DOHH2 (cell line): ENCODE data around the gene C4orf50.

Source experiments
- H3F3A ChIP-seq: fragments of 200-600 bp; sonication (generic), shearing (Covaris generic); 2 replicates; pipeline ENCODE4 v1.6.0; 2016; ENCODE audit warnings: antibody characterized with exemption, mild to moderate bottlenecking; ENCODE audit not compliant: control insufficient read depth, insufficient read depth
- H3K27ac ChIP-seq: fragments of 200-600 bp; sonication (generic); 2 replicates; pipeline ENCODE4 v1.5.1; 2014; ENCODE audit warnings: low read depth, mild to moderate bottlenecking, low read length, moderate library complexity
- H3K27me3 ChIP-seq: fragments of 200-600 bp; sonication (generic); 2 replicates; pipeline ENCODE4 v1.6.1; 2014; ENCODE audit warnings: mild to moderate bottlenecking, low read length, mixed read lengths; ENCODE audit not compliant: control insufficient read depth
- H3K36me3 ChIP-seq: fragments of 200-600 bp; sonication (generic); 2 replicates; pipeline ENCODE4 v1.6.1; 2014; ENCODE audit warnings: mild to moderate bottlenecking, low read length, moderate library complexity, mixed read lengths; ENCODE audit not compliant: control insufficient read depth
- H3K4me1 ChIP-seq: fragments of 200-600 bp; sonication (generic); 2 replicates; pipeline ENCODE4 v1.6.1; 2014; ENCODE audit warnings: mild to moderate bottlenecking, low read length, mixed read lengths; ENCODE audit not compliant: control insufficient read depth
- H3K4me2 ChIP-seq: fragments of 200-600 bp; sonication (generic); 2 replicates; pipeline ENCODE4 v1.6.0; 2014; ENCODE audit warnings: mild to moderate bottlenecking, low read length, moderate library complexity
- H3K4me3 ChIP-seq: fragments of 200-600 bp; sonication (generic); 2 replicates; pipeline ENCODE4 v1.5.1; 2014; ENCODE audit warnings: mild to moderate bottlenecking, low read length, mixed read lengths
- H3K79me2 ChIP-seq: fragments of 200-600 bp; sonication (generic); 2 replicates; pipeline ENCODE4 v1.6.1; 2014; ENCODE audit warnings: mild to moderate bottlenecking, low read length, mixed read lengths; ENCODE audit not compliant: control insufficient read depth
- H3K9me2 ChIP-seq: fragments of 200-600 bp; sonication (generic); replicated peaks from 2 replicates; pipeline ENCODE4 v1.6.1; 2014; ENCODE audit warnings: mild to moderate bottlenecking, low read length, mixed read lengths; ENCODE audit not compliant: control insufficient read depth
- H3K9me3 ChIP-seq: fragments of 200-600 bp; sonication (generic); 2 replicates; pipeline ENCODE4 v1.6.1; 2014; ENCODE audit warnings: antibody characterized with exemption, low read length, mixed read lengths; ENCODE audit not compliant: control insufficient read depth, insufficient read depth
- H4K20me1 ChIP-seq: fragments of 200-600 bp; sonication (generic); 2 replicates; pipeline ENCODE4 v1.6.0; 2014; ENCODE audit warnings: low read depth, mild to moderate bottlenecking, antibody characterized with exemption, low read length, moderate library complexity; ENCODE audit not compliant: control insufficient read depth, insufficient read depth
- CTCF ChIP-seq: fragments of 200-600 bp; sonication (generic); IDR thresholded peaks from one replicate; pipeline ENCODE4 v1.5.1; 2014; ENCODE audit warnings: antibody characterized with exemption, mild to moderate bottlenecking, low read depth, low read length; ENCODE audit not compliant: poor library complexity, severe bottlenecking
- EZH2phosphoT487 ChIP-seq: fragments of 200-600 bp; sonication (generic); IDR thresholded peaks from 2 replicates; pipeline ENCODE4 v1.6.1; 2017; ENCODE audit warnings: borderline replicate concordance, mild to moderate bottlenecking, antibody characterized with exemption, low read length, moderate library complexity, mixed read lengths

The C4orf50 gene

GRCh38 chr4:6042293-6043063 is 24.2 kb upstream of the C4orf50 start:
- Histone ChIP-seq H3K9me3 (no peaks in the 10 kb centered on the region), H3K27ac (no peak overlapping the region), H3K4me3 (no peak overlapping the region), H3K9me2 (no peaks in the 10 kb centered on the region), H3K4me1 (no peaks in the 10 kb centered on the region), H3K36me3 (no peaks in the 10 kb centered on the region), H4K20me1 (no peaks in the 10 kb centered on the region), H3F3A (no peaks in the 10 kb centered on the region), H3K27me3 (no peaks in the 10 kb centered on the region), H3K79me2 (no peaks in the 10 kb centered on the region), H3K4me2 (no peak overlapping the region)
- TF ChIP-seq EZH2phosphoT487: no peak

- H3K27ac ChIP-seq: no peak overlapping the region
- no peaks in the 10 kb centered on the region for H3K27me3 ChIP-seq
- H3K4me3 ChIP-seq: no peak overlapping the region
- H3F3A ChIP-seq: no peaks in the 10 kb centered on the region
- no peak overlapping the region for H3K4me2 ChIP-seq
- H3K36me3 ChIP-seq: no peaks in the 10 kb centered on the region
- H4K20me1 ChIP-seq: no peaks in the 10 kb centered on the region
- H3K4me1 ChIP-seq: no peaks in the 10 kb centered on the region
- H3K79me2 ChIP-seq: no peaks in the 10 kb centered on the region
- H3K9me2 ChIP-seq: no peaks in the 10 kb centered on the region
- TF ChIP-seq EZH2phosphoT487 (no peak), CTCF (no peak)
- no peaks in the 10 kb centered on the region for H3K9me3 ChIP-seq
Measured at GRCh38 chr4:6041800-6042199, 23.6 kb upstream of the C4orf50 start.

- H3K27ac ChIP-seq: no peak overlapping the region
- H3K4me2 ChIP-seq: no peak overlapping the region
- no peaks in the 10 kb centered on the region for H3K9me3 ChIP-seq
- H3K4me1 ChIP-seq: no peaks in the 10 kb centered on the region
- H3K36me3 ChIP-seq: no peaks in the 10 kb centered on the region
- H3K4me3 ChIP-seq: no peak overlapping the region
- H3K79me2 ChIP-seq: no peaks in the 10 kb centered on the region
- no peaks in the 10 kb centered on the region for H3F3A ChIP-seq
- H4K20me1 ChIP-seq: no peaks in the 10 kb centered on the region
- H3K27me3 ChIP-seq: no peaks in the 10 kb centered on the region
- no peak for TF ChIP-seq CTCF
- TF ChIP-seq EZH2phosphoT487: no peak
- no peaks in the 10 kb centered on the region for H3K9me2 ChIP-seq
Measured at GRCh38 chr4:6038711-6039110, 20.5 kb upstream of the C4orf50 start.

GRCh38 chr4:6035786-6036185 is 17.6 kb upstream of the C4orf50 start:
- no peaks in the 10 kb centered on the region for H3K36me3 ChIP-seq
- H3K27ac ChIP-seq: no peak overlapping the region
- H3K4me2 ChIP-seq: no peak overlapping the region
- H3K4me1 ChIP-seq: no peaks in the 10 kb centered on the region
- H3K79me2 ChIP-seq: no peaks in the 10 kb centered on the region
- H4K20me1 ChIP-seq: no peaks in the 10 kb centered on the region
- H3K9me2 ChIP-seq: no peaks in the 10 kb centered on the region
- no peaks in the 10 kb centered on the region for H3F3A ChIP-seq
- no peaks in the 10 kb centered on the region for H3K27me3 ChIP-seq
- no peaks in the 10 kb centered on the region for H3K9me3 ChIP-seq
- H3K4me3 ChIP-seq: no peak overlapping the region
- TF ChIP-seq CTCF (no peak), EZH2phosphoT487 (no peak)
